Measurements from ENCODE around the gene CLIC2.
"Not testable (repeated sequence)": the region's sequence is repeated elsewhere in the genome, so short reads cannot be mapped to it uniquely, and the experiment has no call there.

CLIC2 gene

GRCh38 chrX:155334486-155335336 lies at the start of gene CLIC2:
TSS of gene CLIC2 (minus strand) at chrX:155334614. CDS start at chrX:155334427, 187 bp downstream.
- no peak for DNase-seq

- not testable (repeated sequence) for DNase-seq
Measured at GRCh38 chrX:155382529-155382967, 48.1 kb upstream of the CLIC2 start.

DNA sequence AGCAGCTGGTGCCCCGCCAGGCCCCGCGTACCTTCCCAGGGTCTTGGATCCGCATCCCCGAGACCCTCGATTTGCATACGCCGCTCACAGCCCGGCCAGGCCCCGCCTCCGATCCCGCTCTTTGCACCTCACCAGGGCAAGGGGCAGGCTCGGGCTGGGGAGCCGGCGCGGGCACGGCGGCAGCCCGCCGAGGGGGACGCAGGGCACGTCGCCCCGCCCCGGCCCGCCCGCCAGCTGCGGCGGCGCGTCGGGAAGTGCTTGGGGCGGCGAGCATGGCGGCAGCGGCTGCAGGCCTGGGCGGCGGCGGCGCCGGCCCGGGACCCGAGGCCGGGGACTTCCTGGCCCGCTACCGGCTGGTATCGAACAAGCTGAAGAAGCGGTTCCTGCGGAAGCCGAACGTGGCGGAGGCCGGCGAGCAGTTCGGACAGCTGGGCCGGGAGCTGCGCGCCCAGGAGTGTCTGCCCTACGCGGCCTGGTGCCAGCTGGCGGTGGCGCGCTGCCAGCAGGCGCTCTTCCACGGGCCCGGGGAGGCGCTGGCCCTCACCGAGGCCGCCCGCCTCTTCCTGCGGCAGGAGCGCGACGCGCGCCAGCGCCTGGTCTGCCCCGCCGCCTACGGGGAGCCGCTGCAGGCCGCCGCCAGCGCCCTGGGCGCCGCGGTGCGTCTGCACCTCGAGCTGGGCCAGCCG lies 47.6 kb upstream of the CLIC2 start, which contains the start of gene F8A2:
F8A2 (plus strand) TSS at position 253 of the 686 bp plus-strand sequence; CDS start at position 273, 20 bp downstream.
- DNase-seq = not testable (repeated sequence)

DNA sequence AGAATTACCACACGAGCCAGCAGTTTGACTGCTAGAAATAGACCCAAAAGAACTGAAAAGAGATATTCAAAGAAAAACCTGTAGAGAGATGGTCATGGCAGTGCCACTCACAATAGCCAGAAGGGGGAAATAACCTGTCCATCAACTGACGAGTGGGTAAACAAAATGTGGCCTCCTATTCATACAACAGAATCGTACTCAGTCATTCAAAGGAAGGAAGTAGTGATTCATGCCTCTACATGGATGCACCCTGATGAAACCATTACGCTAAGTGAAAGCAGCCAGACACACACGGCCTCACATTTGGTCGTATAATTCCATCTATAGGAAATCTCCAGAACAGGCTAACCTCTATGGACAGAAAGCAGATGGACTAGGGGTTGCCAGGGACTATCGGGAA lies 45.4 kb upstream of the CLIC2 start:
- DNase-seq = not testable (repeated sequence)

DNA sequence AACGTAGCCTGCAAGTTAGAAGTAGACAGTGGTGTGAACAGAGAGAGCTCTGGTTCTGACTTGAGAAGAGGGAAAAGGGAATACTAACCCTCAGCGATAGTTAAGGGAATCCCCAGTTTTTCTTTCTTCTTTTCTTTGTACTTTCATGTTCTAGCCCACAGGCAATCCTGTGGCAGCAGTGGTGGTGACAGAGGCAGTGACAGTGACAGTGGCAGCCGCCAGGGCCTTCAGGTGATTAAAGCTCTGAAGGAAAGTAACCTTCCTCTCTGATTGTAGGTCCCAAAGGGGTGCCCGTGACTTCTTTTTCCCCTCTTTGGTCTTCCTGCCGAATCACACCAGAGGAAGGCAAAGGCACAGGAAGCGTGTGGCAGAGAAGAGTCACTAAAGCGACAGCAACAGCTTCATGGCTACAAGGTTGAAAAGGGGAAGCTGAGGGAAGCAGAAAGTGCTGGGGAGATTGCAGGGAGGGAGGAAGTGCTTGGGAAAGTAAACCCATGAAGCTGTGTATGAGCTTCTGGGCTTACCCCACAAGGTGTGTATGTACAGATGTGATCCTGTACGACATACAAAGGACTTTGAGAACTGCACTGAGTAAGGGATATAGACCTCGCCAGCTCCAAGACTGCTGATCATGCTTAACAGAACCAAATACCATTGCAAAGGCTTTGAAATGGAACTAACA lies 39.5 kb upstream of the CLIC2 start:
- DNase-seq = not testable (repeated sequence)

DNA sequence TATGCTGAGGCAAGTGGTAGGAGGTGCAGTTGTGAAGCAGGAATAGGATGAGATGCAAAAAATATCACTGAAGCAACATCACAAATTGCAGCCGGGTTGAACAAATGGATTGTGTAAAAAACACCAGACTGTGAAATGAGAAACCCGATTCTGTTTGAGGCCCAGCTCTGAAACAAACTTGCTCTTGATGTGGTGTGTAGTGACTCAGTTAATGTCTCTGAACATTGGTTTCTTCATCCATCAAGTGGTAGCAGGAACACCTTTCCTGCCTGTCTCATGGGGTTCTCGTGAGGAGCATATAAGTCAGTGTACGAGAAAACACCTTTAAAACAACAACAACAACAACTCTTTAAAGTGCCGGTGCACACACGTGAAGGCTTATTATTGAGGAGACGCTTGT lies 29.3 kb upstream of the CLIC2 start:
- not testable (repeated sequence) for DNase-seq

- DNase-seq = not testable (repeated sequence)
Measured at GRCh38 chrX:155349448-155349847, 15.0 kb upstream of the CLIC2 start.

DNA sequence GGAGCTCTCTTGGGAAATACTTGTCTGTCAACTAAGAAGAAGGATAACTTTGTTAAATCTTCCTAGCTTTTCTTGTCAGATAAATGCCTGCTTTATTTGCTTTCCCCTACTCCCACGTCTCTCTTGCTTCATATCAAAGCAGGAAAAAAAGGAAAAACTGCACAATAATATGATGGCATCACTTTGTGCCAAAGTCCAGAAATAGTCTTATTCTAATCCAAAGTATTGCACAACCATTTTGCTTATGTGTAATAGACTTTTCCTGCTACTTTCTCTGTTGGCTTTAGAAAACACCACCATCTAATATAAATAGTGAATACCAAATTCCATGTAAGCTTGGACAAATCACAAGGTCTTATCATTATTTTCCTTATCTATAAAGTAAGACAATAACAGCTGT lies 11.3 kb upstream of the CLIC2 start:
- DNase-seq = not testable (repeated sequence)

- not testable (repeated sequence) for DNase-seq
Measured at GRCh38 chrX:155335337-155335712, 911 bp upstream of the CLIC2 start.

DNA sequence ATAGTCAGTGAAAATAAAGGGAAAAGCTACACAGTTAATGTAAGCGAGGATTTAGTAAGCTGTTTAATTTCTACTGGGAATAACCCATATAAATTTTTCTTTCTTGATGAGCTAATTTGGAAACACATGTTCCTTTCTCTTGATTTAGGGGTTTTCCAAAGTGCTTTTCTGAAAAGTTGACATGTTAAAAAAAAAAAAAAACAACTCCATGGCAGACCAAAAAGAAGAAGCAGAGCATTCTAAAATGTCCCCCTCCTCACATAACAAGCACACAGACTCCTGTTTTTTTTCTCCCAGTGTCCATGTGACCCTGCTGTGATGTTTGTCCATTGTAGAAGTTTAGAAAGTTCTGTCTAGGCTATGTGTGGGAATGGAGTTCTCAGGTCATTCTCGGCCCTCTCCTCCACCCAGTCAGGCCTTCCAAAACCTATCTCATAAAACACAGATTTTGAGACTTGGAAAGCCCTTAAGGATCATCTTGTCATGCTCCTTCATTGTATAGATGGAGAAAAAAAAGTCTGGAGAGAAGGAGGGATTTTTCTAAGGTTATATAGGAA lies 792 bp downstream of the CLIC2 start:
- DNase-seq = no peak

DNA sequence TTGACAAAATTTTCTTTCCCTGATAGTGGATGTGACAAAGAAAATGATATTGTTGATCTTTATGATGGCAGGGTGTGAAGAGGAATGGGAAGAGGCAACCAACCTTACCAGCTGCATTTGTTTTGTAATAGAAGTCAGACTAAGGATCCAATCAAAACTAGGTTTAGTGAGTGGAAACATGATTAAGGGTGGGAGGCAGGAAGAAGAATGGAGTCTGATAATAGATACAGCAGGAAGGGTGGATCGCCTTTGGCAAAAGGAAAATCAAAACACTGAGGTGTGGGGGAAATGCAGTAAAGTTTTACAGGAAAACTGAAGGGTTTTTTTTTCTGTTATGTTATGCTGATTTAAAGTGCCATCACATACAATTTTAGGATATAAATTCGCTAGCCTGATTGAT lies 3.4 kb downstream of the CLIC2 start:
- DNase-seq = no peak

DNA sequence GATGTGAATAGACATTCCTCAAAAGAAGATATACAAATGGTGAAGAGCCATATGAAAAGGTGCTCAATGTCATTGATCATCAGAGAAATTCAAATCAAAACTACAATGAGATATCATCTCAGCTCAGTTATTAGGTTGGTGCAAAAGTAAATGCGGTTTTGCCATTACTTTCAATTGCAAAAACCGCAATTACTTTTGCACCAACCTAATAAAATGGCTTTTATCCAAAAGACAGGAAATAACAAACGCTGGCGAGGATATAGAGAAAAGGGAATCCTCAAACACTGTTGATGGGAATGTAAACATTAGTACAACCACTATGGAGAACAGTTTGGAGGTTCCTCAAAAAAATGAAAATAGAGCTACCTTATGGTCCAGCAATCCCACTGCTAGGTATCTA lies 5.1 kb downstream of the CLIC2 start:
- DNase-seq = no peak

GRCh38 chrX:155326610-155327009 lies 7.8 kb downstream of the CLIC2 start:
- no peak for DNase-seq

GRCh38 chrX:155314260-155314659 lies 20.2 kb downstream of the CLIC2 start:
- no peak for DNase-seq

DNA sequence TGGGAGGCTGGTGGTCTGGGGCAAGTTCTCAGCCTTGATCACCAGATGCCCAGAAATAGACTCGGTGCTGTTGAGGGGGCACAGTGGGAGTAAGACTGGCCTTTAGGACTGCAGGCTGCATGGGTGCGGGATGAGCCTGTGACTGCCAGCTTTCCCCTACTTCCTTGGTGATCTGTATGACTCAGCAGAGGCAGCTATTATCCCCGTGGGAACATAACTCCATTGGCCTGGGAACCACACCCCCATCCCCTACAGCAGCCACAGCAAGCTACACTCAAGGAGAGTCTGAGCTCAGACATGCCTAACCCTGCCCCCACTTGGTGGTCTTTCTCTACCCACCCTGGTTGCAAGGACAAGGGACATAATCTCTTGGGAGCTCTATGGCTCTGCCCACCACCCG lies 20.6 kb downstream of the CLIC2 start:
- DNase-seq = no peak

GRCh38 chrX:155293771-155294170 lies 40.6 kb downstream of the CLIC2 start:
- DNase-seq = no peak

DNA sequence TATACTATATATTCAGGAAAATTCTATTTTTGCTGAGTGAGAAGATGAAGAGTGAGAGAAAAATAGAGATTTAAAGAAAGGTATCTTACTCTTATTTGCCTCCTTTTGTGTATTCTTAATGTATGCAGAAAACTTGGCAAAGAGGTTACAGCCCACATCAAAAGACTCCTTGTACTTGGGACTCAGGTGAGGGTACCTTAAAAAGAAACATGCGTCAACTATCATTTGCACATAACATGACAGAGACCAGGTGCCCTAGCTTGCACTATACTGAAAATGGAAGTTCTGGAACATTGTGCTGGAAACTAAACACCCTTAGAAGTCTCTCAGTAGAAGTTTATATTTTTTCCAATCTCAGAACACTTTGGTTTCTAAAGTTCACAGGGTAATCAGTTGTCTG lies 54.5 kb downstream of the CLIC2 start:
- DNase-seq = no peak

GRCh38 chrX:155270969-155271368 lies 63.4 kb downstream of the CLIC2 start:
- DNase-seq = no peak

GRCh38 chrX:155267995-155268394 lies 66.4 kb downstream of the CLIC2 start:
- DNase-seq = not testable (repeated sequence)

DNA sequence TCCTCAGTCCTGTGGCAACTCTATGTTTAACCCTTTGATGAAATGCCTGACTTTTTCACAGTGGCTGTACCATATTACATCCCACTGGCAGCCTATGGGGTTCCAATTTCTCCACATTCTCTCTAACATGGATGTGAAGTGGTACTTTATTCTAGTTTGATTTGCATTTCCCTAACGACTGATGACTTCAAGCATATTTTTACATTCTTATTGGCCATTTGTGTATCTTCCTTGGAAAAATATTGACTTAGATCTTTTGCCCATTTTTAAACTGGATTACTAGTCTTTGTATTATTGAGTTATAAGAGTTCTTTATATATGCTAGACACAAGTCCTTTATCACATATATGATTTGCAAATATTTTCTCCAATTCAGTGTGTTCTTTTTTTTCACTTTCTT lies 68.0 kb downstream of the CLIC2 start:
- DNase-seq = no peak

DNA sequence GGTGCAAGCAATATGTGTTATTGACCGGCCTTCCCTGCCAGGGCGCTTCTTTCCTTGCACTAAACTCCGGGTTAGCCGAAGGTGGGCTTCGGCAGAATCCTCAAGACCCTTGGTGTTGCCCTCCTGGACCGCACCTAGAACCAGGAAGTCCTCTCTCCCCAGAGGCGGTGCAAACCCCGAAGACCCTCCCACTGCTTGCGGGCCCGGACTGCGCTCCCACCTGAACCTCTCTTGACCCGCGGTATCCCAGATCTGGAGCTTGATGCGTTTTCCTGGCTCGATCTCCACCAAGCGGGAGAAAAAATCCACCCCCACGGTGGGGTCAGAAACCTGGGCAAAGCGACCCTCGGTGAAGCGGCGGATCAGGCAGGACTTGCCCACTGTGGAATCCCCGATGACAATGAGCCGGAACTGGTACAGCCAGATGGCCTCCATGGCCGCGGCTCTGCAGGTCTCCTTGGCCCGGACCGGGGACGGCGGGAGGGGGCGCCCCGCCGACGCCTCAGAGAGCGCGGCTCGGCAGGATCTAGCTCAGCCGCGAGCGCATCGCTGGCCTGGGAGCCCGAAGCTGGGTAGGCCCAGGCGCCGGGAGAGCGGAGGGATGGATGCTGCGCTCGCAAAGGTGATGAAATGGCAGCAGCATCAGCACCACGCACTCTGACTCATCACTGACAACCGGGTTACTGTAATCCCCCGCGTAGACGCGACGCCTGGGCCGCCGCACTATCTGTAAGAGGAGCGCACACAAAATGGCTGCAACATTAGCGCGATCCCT lies 70.4 kb downstream of the CLIC2 start, which contains the start of gene RAB39B:
RAB39B (minus strand) TSS at position 638 of the 775 bp plus-strand sequence; CDS start at position 435, 203 bp downstream.
- DNase-seq = peak; percentile 77

Data from activated naive CD4-positive, alpha-beta T cell treated with anti-CD3 and anti-CD28 coated beads, Interleukin-2, amount 50 U/mL, for 16 hours (primary cell).